GM04504 (cell line): ENCODE measurements around the gene POFUT2.

Source experiments
- DNase-seq: peaks from one replicate; pipeline ENCODE4 v3.0.0-alpha.2; 2012; ENCODE audit warnings: low read depth

Gene POFUT2

GRCh38 chr21:45248893-45249381, 38.8 kb downstream of the POFUT2 start:
- no peak for DNase-seq

- no peak for DNase-seq
These were observed 39.3 kb downstream of the POFUT2 start for GRCh38 chr21:45248301-45248892.

- DNase-seq: no peak
These were observed 41.0 kb downstream of the POFUT2 start for GRCh38 chr21:45246386-45247320.

- no peak for DNase-seq
These were observed 42.8 kb downstream of the POFUT2 start for GRCh38 chr21:45244799-45245340.

GRCh38 chr21:45243603-45244002, 44.1 kb downstream of the POFUT2 start:
- no peak for DNase-seq

- no peak for DNase-seq
These were observed 46.3 kb downstream of the POFUT2 start for GRCh38 chr21:45241357-45241756.

GRCh38 chr21:45237401-45237800, 50.3 kb downstream of the POFUT2 start:
- no peak for DNase-seq

GRCh38 chr21:45236481-45236880, 51.2 kb downstream of the POFUT2 start:
- no peak for DNase-seq

GRCh38 chr21:45235488-45235887, 52.2 kb downstream of the POFUT2 start:
- no peak for DNase-seq

GRCh38 chr21:45234965-45235364, 52.7 kb downstream of the POFUT2 start:
- no peak for DNase-seq

GRCh38 chr21:45234127-45234526, 53.6 kb downstream of the POFUT2 start:
- DNase-seq: no peak

GRCh38 chr21:45231705-45232104, 56.0 kb downstream of the POFUT2 start:
- no peak for DNase-seq

GRCh38 chr21:45228656-45229240, 58.9 kb downstream of the POFUT2 start:
- no peak for DNase-seq

- DNase-seq: peak; percentile 97
These were observed 59.5 kb downstream of the POFUT2 start for GRCh38 chr21:45228171-45228641.

- no peak for DNase-seq
These were observed 60.0 kb downstream of the POFUT2 start for GRCh38 chr21:45227735-45228134.

GRCh38 chr21:45226540-45227326, 61.0 kb downstream of the POFUT2 start:
- DNase-seq: no peak

- no peak for DNase-seq
These were observed 61.9 kb downstream of the POFUT2 start for GRCh38 chr21:45225741-45226327.

GRCh38 chr21:45225041-45225740, 62.5 kb downstream of the POFUT2 start:
- DNase-seq: no peak

- DNase-seq: no peak
These were observed 63.3 kb downstream of the POFUT2 start for GRCh38 chr21:45224189-45224938.
